ENCODE results near the gene TMC3.

Gene TMC3

DNA sequence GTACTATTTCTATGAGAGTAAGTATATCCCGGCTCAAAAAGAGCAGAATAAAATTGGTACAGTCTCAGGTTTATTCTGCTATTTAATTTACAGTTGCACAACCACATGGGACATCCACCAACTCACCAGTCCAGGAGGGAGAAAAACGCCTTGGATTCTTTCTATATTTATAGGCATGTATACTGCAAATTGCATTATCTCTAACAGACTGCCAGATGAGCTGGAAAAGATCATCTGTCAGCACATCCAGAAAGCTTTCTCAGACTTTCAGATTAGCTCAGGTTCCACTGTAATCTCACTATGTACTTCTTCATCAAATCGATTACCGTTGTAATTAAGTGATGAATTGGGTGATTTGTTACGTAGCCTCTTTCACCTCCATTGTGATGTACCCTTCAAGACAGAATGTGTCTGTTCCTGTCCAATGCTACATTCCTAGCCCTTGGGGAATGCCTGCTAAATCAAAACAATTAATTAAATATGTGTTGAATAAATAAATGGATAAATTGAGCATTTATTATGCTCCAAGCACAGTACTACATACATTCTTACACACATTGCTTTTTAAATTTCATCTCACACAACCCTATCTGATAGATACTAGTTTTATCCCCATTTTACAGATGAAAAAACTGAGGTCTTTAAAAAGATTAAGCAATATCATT, 38.1 kb upstream of the TMC3 start:
- TF ChIP-seq, protein P1, sequence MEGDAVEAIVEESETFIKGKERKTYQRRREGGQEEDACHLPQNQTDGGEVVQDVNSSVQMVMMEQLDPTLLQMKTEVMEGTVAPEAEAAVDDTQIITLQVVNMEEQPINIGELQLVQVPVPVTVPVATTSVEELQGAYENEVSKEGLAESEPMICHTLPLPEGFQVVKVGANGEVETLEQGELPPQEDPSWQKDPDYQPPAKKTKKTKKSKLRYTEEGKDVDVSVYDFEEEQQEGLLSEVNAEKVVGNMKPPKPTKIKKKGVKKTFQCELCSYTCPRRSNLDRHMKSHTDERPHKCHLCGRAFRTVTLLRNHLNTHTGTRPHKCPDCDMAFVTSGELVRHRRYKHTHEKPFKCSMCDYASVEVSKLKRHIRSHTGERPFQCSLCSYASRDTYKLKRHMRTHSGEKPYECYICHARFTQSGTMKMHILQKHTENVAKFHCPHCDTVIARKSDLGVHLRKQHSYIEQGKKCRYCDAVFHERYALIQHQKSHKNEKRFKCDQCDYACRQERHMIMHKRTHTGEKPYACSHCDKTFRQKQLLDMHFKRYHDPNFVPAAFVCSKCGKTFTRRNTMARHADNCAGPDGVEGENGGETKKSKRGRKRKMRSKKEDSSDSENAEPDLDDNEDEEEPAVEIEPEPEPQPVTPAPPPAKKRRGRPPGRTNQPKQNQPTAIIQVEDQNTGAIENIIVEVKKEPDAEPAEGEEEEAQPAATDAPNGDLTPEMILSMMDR (conservative IDR thresholded peaks at IDR 0.05): no peak
- no peak overlapping the region for H3K27ac ChIP-seq

DNA sequence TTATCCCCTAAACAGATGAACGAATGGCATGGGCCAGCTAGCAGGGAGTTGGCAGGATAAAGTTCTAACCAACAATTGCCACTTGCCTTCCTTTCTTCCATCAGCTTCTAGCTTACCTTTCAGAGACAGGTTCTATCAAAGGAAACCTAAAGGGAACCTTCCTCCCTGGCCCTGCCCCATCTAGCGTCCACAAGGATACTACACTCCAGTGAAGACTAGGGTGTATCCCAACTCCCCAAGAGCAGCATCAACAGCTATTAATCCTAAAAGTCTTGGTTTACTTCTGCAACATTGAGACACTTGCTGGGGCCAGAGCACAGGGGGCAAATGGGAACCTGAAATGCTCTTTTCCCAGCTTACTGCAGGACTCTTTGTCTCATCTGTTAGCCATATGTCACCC, 37.0 kb upstream of the TMC3 start:
- no peak overlapping the region for H3K27ac ChIP-seq
- TF ChIP-seq, protein P1 (conservative IDR thresholded peaks at IDR 0.05): no peak

DNA sequence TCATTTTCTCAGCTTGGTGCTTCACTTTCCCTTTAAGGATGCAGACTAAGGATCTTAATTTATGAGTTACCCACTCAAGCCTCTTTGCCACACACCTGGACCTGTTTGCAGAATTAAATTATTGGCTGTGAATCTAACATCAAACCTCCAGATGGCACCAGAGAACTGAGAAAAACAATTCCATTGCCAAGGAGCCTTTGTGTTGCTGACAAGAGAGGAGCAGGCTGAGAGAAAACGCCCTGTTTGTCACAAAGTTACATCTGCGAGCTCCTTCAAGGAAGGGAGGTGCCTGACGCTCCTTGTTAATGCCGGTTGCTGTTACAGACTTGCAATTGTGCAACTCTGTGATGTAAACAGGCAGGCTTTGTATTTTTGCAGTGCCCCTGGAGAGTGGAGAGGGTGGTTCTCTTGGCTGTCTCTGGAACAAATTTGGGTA, 36.3 kb upstream of the TMC3 start:
- TF ChIP-seq, protein P1 (conservative IDR thresholded peaks at IDR 0.05): peak; percentile 88
- no peak overlapping the region for H3K27ac ChIP-seq

DNA sequence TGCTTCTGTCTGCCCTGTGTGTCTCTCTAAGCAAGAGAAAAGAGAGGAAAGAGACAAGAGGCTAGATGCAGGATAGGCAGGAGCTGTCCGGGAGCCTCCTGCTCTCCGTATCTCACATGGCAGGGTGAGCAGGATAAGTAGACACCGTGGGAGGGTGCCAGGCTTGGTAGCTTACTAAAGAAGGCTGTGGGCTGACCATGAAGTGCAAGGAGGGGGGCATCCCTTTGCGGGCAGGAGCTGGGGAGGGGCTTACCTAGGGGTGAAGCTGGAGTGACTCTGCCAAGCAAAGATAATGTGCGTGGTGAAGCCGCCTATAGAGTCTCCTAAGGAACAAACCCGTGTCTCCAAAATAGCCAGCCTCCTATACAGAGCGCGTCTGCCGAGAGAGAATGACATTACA, 33.7 kb upstream of the TMC3 start:
- no peak overlapping the region for H3K27ac ChIP-seq
- TF ChIP-seq, protein P1 (conservative IDR thresholded peaks at IDR 0.05): no peak

DNA sequence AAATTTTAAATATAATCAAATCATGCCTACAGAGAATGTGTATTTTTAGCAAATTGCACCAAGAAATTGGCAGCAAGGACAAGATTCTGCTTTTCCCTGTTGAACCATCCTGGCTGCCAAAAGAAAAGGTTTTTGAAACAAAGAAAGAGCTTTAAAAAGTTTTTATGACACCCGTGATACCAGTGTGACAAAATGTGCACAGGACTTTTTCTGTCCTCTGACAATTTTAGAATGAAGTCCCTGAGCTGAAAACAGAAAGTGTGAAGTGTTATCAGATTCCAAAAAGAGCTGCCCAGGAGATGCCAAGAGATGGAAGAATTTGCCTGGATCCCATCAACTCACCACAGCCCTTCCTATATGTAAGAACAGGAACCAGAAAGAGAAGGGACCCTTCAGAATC, 33.2 kb upstream of the TMC3 start:
- H3K27ac ChIP-seq: no peak overlapping the region
- TF ChIP-seq, protein P1 (conservative IDR thresholded peaks at IDR 0.05): no peak

DNA sequence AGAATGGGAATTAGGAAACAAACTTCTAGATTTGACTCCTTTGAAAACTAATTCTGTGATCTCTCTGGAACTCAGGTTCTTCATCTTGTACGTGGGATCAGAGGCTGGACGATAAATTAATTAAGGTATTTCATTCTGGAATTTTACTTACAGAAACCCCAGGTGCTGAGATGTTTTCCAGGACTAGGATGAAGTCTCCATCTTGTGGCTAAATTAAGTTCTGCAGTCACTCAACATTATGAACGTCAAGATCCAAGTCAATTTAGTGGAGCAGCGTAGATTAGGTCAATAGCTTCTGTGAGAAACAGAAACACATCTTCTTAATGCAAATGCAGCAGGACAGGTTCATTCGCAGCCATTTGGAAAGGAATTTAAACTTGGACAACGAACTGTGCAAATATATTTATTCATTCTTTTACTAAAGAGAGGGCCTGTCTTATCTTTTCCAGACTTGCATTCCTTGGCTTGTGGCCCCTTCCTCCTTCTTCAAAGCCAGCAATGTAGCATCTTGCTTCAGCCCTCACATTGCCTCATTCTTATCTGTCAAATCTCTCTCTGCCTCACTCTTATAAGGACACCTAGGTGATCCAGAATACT, 26.7 kb upstream of the TMC3 start:
- H3K27ac ChIP-seq: peak overlapping the region; percentile 70; the same call in 1 of the 2 replicates
- TF ChIP-seq, protein P1 (conservative IDR thresholded peaks at IDR 0.05): peak; percentile 98

DNA sequence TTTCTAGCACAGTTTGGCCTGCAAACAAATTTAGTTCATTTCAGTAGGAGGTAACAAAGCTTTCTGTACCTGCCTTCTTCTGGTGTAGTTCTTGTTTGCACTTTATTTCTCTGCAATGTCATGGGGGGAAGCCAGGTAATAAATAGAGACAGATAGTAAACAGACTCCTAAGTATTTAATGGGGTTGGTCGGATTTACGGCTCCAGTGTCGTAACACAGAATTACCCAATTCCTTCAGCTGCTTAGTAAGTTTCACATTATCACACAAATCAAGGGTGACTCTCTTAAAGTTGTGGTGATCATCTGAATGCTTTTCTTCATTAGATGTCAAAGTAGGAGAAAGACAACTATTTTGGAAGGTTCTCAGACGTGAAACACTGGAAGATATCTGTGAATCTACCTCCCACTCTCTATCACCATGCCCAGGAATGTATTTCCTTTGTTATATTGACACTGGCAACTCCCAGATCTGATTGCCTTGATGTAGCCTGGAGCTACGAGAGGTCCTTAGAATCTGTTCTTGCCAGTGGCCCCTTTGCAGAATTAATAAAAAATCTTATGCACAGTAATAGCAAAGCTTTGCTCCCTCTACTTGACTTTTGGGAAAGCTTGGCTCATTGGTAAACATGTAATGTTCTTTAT, 25.0 kb upstream of the TMC3 start:
- H3K27ac ChIP-seq: peak overlapping the region; percentile 70
- TF ChIP-seq, protein P1 (conservative IDR thresholded peaks at IDR 0.05): no peak

Data from VCaP (cell line).